Right renal cortex interstitium (tissue), 3 donors: ENCODE measurements around the gene DNAJC1. TPM values are rescaled to one million over a fixed set of nuclear protein-coding genes. Genes with fewer than 3 reads are reported as not detected.
"Not testable (repeated sequence)": the region's sequence is repeated elsewhere in the genome, so short reads cannot be mapped to it uniquely, and the experiment has no call there.

Source experiments
- DNase-seq, 3 donors: peaks; one replicate each; pipeline ENCODE4 v3.0.0-alpha.2; 2013; ENCODE audit warnings: low read depth in 3 of 3, low spot score in 2 of 3
- polyA plus RNA-seq, 3 donors: library from polyadenylated mRNA; unstranded; fragments of 120-200 nt; gene quantifications; one replicate each; pipeline ENCODE4 v1.2.1, GENCODE V29; 2013; ENCODE audit not compliant: insufficient read length in 3 of 3

Gene DNAJC1
- polyA plus RNA-seq, 3 donors, result 31.1 to 36.3 (median 32.8) TPM

DNA sequence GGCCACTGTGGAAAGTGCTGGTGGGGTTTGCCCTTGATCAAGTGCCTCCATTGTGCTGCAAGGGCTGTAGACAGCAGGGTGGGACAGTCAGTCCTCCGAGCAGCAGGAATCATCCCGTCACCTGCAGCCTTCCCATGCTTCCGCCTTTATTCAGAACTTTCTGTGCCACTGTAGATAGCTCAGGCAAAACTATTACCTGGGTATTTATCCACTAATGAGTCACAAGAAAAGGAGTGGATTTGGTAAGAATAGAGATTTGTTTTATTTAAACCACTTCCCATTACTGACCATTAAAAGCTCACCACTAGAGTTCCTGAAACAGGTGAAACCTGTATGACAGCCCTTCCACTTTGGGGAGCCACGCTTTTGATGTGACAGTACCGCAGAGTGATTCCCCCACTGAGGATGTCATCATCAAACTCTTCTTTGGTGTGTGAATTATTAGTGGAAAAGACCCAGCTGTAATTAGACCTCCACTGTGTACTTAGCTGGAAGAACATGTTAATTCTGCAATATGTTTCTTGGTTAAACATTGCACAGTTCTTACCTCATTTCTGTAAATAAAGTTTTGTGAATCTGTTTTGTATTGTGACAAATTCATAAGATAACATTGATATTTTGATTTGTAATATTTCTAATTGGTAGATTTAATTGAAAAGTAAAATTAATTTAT, 260.7 kb downstream of the DNAJC1 start:
- DNase-seq, result no peak

- no peak for DNase-seq
Observed at GRCh38 chr10:21740989-21741388, 262.5 kb downstream of the DNAJC1 start.

DNA sequence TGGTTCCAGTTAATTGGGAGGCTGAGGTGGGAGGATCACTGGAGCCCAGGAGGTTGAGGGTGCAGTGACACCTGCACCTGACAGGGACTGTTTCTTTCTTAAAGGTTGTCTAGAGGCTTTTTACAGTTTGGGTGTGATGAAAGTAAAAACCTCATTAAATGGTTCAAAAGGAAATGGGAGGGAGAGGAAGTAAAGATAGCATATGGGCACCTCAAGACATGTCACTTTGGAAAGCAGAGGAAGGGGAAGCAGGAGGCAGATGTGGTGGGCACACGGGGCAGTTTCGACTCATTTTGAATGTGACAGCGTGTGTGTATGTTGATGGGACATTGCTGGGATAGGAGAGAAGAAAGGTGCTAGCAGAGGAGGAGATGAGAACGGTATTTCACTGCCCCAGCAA, 266.4 kb downstream of the DNAJC1 start:
- DNase-seq, result no peak

DNA sequence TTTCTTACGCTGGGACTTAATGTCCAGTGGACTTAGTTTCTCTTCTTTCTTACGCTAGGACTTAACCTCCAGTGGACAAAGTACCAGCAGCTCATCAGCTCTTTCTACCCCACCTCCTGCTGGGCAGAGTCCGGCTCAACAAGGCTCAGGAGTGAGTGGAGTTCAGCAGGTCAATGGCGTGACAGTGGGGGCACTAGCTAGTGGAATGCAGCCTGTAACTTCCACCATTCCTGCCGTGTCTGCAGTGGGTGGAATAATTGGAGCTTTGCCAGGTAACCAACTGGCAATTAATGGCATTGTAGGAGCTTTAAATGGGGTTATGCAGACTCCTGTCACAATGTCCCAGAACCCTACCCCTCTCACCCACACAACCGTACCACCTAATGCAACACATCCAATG, 269.8 kb downstream of the DNAJC1 start:
- DNase-seq, result no peak

DNA sequence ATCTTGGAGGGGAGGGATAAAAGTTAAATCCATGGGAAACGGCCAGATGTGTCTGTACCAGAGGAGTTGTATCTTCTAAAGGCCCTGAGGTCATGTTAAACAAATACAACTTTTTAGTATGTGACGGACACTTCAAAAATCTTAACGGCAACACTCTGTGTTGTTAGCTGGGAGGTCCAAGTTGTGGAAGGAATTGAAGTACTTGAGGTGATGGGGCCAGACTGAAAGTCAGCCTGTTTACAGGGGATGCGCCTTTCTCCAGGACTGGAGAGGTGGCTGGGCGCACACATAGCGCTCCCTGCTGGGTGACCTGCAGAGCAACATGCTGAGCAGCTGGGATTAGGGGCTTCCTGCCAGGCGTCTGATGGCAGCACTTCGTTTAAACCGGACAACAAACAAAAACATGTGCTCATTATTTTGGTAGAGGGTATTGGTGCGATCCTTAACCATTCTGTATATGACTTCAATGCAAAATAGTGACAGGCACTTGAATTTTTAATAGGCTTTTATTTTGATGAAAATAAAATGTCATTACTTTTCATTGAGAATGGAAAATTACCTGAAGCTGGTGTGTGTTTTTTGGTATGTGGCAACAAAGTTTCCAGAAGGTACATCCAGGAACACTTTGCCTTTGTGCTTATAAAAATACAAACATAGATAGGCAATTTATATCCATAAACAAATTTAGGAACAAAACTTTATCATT, 271.3 kb downstream of the DNAJC1 start:
- DNase-seq, result peak; percentile 51 to 68 (median 63)

GRCh38 chr10:21728618-21729017, 274.9 kb downstream of the DNAJC1 start:
- DNase-seq, result no peak

DNA sequence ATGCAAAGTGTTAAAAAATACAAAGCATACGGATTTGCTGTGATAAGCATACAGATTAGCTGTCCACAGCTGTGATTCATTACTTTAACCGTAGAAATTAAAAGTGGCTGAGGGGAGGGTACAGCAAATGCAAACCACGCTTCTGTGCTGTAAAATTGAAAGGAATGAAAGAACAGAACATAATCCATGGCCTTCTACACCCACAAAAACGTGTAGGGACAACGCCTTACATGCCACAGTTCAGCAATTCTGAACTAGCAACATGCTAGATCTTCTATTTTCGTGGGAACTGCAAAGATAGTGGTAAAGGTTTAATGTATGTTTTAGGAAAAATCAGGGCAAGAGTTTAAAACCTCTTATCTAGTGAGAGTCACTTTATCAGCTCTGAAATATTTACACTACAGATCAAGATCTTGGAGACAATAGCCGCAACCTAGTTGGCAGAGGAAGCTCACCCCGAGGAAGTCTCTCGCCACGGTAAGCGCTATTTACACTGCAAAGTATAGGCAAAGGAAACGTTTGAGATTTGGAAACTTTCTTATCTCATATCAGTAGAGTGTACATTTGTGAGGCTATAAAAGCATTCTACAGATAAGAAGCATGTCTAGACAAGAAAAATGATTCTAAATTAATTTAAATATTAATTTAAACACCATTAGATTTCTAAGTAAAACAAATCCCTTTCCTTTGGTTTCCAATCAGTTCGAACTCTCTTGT, 275.9 kb downstream of the DNAJC1 start:
- DNase-seq, result no peak

DNA sequence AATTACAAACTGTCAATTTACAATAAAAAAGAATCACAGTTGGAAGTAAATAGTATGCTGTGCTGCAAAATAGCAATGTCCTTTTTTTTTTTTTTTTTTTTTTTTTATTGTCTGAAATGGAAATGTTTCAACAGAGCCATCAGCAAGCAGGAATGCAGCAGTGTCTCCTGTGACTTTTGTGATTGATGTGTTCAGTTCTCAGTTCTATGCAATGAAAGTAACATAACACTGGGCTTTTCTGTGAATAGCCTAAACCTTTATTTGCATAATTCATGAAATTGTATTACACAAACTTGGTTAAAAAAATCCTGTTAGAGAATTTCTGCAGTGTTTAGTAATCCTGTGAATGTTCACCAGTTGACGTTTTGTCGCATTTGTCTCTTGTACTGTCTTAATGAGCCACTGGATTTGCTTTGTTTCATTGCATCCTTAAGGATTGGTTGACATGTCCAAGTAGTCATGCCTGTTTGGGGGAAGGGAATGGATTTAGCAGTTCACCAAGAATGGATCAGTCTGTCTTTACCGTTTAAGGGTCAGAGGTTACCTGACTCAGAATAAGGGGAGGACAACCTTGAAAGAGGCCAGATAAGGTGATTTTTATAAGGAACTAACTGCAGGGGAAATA, 276.8 kb downstream of the DNAJC1 start:
- no peak for DNase-seq

GRCh38 chr10:21724687-21725367, 278.7 kb downstream of the DNAJC1 start:
- peak; percentile 94 to 97 (median 96) for DNase-seq

DNA sequence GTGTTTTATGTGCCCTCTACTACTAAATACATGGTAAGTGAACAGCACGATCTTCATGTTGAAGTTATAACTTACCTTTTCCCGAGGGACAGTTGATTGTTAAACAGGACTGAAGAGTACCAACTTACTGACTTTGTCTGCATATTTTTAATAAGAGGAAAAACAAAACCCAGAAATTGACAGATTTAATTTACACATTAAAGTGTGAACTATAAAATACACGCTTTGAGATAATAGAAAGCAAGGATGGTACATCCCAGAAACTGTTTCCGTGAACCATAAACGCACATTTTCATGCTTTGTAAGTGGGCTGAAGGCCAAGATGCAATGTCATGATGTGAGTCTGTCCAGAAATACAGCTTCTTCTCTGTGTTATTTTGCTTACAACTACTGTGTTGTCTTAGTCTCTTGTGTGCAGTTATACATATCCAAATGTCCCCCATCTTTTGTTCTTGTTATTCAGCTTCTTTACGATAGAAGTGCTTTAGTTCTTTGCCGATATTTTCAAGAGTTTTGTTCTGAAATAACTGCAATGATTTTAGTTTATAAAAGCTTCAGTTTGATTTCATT, 279.4 kb downstream of the DNAJC1 start:
- DNase-seq, result no peak

DNA sequence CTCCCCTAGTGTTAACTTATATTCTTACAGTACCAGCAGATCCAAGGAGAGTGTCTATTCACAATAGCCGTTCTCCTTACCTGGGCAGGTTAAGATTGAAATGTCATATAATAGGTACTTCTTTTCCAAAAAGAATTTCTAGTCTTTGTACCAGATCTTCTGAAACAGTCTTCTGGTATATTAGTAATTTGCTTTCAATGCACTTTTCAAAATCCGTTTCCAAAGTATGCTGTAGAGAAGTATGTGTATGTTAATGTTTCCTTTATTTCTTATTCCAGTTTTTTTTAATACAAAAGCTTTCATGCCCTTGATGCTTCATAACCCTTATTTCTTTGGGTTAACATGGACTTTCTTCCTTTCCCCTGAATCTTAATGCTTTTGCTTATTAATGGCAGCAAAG, 281.3 kb downstream of the DNAJC1 start:
- DNase-seq, result no peak

DNA sequence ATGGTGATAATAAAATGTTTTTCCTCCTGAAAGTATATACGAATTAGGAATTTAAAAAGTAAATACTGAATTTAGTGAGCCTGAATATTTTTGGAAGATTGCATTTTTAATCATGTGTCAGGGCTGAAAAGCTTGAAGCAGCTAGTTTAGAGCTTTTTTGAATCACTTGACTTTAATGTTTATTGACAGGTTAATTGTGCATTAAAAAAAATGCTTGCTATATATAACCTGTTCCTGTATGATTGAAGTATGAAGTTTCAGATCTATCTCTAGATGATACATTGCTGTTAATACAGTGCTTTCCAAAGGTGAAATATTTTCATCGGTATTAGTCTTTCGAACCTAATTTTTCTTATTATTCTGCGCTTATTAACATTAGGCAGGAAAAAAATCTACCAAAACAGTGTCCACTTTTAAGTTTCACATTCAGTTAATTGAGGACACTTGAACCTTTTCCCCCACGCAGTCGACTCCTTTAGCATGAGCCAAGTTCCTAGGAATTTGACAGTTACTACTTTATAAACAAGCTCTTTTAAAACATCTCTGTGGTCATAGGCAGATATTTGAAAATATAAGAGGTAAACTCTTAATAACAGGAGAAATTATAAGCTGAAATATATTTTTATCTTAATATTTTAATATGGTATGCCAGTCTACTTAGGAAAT, 282.4 kb downstream of the DNAJC1 start:
- DNase-seq, result no peak

- no peak for DNase-seq
Observed at GRCh38 chr10:21720090-21720489, 283.4 kb downstream of the DNAJC1 start.

- no peak for DNase-seq
Observed at GRCh38 chr10:21719502-21719901, 284.0 kb downstream of the DNAJC1 start.

GRCh38 chr10:21717437-21718054, 286.0 kb downstream of the DNAJC1 start:
- DNase-seq, result not testable (repeated sequence)

DNA sequence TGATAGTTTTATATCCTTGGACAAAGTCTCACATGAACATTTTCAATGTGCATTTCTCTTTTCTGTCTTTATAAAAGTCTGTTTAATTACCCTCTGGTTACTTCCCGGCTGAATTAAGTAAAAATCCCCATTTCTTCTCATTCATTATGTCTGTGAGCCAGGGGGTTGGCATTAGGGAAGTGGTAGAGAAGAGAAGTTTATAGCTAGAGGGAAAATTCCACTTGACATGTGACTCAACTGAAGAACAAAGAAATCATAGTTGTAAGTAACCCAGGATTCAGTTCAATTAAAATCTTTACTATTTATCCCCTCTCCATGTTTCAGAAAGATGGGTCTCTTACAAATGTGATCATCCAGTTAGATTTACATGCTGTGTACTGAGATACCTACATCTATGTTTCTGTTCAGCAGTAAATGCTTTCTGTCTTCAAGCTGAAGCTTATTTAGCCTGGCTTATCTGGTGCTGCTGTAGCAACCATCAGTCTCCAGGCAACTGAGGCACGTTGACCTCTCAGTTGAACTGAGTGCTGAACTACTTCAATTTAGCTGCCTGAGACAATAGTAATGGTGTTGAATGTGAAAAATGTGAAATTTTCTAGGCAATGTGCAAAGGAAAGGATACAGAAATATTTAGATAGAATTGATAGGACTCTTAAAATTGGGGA, 287.9 kb downstream of the DNAJC1 start:
- DNase-seq, result no peak

GRCh38 chr10:21712975-21713374, 290.6 kb downstream of the DNAJC1 start:
- DNase-seq, result no peak

- DNase-seq, result no peak
Observed at GRCh38 chr10:21707498-21707897, 296.0 kb downstream of the DNAJC1 start.
